ENCODE results near the gene MORF4L1.
A peak's percentile ranks its signal among the peaks of the same experiment; 100 is the strongest.
"Not testable (repeated sequence)": the region's sequence is repeated elsewhere in the genome, so short reads cannot be mapped to it uniquely, and the experiment has no call there.

The MORF4L1 gene, protein sequence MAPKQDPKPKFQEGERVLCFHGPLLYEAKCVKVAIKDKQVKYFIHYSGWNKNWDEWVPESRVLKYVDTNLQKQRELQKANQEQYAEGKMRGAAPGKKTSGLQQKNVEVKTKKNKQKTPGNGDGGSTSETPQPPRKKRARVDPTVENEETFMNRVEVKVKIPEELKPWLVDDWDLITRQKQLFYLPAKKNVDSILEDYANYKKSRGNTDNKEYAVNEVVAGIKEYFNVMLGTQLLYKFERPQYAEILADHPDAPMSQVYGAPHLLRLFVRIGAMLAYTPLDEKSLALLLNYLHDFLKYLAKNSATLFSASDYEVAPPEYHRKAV

DNA sequence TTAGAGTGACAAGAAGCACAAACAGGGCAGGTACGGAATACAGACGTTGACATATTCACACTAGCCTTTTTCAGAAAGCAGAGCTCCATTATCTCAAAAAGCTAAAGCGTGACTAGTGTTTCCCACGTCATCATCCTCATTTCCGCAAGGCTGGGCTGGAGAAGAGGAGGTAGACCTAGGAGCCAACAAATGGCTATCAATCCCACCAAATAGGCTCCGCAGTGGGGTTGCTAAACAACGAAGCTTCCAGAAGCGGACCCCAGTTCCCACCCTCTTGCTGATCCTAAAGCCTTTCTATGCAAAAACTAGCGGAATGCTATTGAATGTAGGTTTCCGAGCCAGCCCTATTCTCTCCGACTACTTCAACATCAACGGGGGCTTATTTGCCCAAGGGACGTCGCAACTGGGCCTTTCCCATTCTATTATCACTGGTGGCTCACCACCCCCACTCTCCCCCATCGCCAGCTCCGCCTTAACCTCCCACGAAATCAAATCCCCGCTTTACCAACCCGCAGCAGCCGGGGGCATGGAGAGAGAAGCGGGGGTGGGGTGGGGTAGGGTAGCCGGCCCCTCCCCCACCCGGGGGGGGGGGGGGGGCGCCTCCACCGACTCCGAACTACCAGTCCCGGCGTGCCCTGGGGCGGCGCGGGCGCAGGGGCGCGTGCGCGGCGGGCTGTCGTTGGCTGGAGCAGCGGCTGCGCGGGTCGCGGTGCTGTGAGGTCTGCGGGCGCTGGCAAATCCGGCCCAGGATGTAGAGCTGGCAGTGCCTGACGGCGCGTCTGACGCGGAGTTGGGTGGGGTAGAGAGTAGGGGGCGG is at the start of gene MORF4L1:
Gene MORF4L1, plus strand, starts transcription at position 736 of the 817 bp plus-strand sequence. CDS start 128 bp downstream, outside the sequence.
- peak; percentile 93 for DNase-seq (ENCODE audit: low spot score)

DNA sequence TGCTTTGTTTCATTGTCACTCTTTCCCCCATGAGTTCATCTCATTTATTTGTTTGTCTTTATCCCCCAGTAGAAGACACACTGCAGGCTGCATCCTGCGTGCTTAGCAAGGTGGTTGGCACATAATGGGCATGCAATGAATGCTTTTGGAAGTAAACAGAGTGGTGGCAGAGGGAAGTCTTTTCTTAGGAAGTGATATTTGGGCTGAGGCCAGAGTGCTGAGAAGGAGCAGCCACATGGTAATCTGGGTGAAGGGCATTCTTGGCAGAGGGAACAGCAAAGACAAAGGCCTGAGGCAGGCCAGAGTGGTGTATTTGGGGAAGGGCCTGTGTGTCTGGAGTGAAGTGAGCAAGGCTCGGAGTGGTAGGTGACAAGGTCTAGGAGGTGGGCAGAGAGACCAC is 43.8 kb upstream of the MORF4L1 start:
- no peak for DNase-seq (ENCODE audit: low spot score)

GRCh38 chr15:78830514-78831228 is 42.0 kb upstream of the MORF4L1 start:
- DNase-seq (ENCODE audit: low spot score): no peak

DNA sequence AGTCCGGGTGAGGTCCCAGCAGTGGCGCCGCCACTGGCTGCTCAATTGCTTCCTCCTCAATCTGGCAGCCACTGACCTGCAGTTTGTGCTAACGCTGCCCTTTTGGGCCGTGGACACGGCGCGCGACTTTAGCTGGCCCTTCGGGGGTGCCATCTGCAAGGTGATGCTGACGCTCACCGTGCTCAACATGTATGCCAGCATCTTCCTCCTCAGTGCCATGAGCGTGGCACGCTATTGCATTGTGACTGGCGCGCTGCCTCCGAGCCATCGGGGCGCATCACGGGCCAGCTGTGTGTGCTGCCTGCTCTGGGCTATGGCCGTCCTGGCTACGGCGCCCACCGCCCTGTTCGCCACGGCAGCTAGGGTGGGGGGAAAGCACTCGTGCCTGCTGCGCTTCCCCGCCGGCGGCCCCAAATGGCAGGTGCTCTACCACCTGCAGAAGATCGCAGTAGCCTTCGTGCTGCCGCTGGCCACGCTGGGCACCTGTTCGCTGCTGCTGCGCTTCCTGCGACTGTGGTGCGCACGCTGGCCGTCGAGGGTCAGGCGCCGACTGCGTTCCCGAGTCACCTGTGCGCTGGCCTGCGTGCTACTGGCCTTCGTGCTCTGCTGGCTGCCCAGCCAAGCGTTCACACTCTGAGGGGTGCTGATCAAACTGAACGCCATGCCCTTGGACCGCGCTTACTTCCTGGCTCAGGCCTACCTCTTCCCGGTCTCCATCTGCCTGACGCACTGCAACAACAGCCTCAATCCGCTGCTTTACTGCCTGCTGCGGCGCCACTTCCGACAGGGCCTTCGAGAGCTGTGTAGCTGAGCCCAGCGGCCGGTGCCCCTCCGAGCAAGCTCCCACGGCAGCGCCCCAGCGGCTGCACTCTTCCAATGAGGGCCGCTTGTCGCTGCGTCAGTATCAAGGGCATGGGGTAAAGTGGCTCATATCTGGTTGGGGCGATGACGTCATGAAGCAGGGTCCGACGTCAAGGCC is 41.2 kb upstream of the MORF4L1 start:
- no peak for DNase-seq (ENCODE audit: low spot score)

DNA sequence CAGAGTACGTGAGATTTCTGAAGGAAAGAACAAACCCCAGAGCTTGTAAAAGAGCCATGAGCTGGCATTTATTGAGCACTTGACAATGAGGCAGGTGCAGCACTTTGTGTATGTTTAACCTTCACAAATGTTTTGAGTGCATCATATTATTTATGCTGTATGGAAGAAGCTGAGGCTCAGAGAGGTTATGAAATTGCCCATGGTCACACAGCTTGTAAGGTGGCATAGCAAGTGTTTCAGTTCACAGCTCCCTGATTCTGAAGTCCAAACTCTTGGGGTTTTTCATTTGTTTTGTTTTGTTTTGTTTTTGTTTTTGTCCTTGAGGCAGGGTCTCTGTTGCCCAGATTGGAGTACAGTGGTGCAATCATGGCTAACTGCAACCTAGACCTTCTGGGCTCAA is 36.4 kb upstream of the MORF4L1 start:
- DNase-seq (ENCODE audit: low spot score): no peak

DNA sequence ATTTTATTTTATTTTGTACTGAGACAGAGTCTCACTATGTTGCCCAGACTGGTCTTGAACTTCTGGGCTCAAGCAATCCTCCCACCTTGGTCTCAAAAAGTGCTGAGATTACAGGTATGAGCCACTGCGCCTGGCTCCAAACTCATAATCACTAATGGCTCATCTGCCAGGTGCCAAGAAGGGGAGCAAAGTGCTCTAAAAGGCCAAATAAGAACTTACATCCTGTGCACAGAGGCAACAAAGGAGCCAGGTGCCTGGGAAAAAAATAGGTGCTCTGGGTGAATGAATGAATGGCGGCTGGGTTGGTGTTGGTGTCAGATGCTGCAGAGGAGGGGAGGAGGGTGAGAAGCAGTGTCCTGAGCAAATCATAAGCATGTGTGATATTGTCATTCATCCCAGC is 35.6 kb upstream of the MORF4L1 start:
- no peak for DNase-seq (ENCODE audit: low spot score)

- no peak for DNase-seq (ENCODE audit: low spot score)
Observed at GRCh38 chr15:78837543-78837942, 35.1 kb upstream of the MORF4L1 start.

DNA sequence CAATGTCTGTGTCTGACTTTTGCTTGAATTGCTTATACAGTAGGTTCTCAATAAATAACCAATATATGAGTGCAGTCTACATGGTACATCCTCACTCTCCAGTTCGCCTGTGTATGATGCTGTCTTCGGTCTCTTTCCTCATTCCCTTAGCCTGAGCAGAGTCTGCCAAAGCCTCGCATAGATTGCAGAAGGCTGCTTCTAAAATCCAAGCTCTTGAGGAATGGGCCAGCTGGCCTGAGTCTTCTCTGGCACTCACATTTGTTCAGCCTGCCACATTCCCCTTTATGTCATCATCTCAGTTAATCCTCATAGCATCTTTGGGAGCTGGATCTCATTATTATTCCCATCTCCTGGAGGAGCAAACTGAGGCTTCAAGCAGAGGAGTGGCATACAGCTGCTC is 34.2 kb upstream of the MORF4L1 start:
- DNase-seq (ENCODE audit: low spot score): peak; percentile 64

DNA sequence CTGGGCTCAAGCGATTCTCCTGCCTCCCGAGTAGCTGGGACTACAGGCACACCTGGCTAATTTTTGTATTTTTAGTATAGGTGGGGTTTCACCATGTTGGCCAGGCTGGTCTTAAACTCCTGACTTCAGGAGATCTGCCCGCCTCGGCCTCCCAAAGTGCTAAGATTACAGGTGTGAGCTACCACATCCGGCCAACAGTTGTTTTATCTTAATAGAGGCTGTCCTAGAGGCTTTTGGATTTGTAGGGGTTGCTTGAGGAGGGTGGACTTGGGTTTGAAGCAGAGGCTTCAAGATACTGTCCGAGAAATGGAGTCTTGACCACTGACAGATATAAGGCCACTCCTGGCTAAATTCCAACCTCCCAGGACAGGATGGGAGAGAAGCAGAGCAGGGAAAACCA is 33.5 kb upstream of the MORF4L1 start:
- not testable (repeated sequence) for DNase-seq (ENCODE audit: low spot score)

- DNase-seq (ENCODE audit: low spot score): no peak
Observed at GRCh38 chr15:78840661-78841375, 31.9 kb upstream of the MORF4L1 start.

GRCh38 chr15:78841376-78841706 is 31.3 kb upstream of the MORF4L1 start:
- no peak for DNase-seq (ENCODE audit: low spot score)

- no peak for DNase-seq (ENCODE audit: low spot score)
Observed at GRCh38 chr15:78841891-78842290, 30.8 kb upstream of the MORF4L1 start.

DNA sequence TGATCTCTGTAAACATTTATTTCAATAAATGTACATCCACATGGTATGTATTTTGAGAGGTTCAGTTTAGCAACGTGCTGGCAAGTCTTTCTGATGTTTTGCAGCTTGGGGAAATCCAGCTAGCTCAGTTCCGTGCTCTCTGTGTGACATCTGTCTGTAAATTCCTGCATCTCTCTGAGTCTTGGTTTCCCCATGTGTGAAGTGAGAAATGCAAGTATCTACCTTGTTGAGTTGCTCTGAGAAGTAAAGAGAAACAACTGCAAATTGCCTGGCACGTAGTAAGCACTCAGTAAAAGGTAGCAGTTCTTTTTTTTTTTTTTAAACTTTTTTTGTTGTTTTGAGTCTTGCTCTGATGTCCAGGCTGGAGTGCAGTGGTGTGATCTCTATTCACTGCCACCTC is 30.2 kb upstream of the MORF4L1 start:
- no peak for DNase-seq (ENCODE audit: low spot score)

- not testable (repeated sequence) for DNase-seq (ENCODE audit: low spot score)
Observed at GRCh38 chr15:78846906-78847305, 25.8 kb upstream of the MORF4L1 start.

GRCh38 chr15:78847387-78847906 is 25.2 kb upstream of the MORF4L1 start:
- DNase-seq (ENCODE audit: low spot score): not testable (repeated sequence)

DNA sequence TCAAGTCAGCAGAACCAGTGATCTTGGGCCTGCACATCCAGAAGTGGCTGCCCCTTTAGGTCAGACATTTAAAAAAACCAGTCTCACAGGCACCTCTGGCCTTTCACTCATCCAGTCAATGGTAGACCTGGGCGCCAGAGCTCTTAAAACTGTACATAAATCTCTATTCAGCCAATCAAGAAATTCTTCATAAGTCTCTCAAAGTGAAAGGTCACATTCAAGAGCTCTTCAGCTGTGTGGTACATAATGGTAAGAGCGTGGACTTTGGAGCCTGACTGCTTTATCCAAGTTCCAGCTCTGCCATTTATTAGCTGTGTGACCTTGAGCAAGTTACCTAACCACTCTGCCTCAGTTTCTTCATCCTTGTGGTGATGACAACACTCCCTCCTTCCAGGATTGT is 22.3 kb upstream of the MORF4L1 start:
- DNase-seq (ENCODE audit: low spot score): no peak

DNA sequence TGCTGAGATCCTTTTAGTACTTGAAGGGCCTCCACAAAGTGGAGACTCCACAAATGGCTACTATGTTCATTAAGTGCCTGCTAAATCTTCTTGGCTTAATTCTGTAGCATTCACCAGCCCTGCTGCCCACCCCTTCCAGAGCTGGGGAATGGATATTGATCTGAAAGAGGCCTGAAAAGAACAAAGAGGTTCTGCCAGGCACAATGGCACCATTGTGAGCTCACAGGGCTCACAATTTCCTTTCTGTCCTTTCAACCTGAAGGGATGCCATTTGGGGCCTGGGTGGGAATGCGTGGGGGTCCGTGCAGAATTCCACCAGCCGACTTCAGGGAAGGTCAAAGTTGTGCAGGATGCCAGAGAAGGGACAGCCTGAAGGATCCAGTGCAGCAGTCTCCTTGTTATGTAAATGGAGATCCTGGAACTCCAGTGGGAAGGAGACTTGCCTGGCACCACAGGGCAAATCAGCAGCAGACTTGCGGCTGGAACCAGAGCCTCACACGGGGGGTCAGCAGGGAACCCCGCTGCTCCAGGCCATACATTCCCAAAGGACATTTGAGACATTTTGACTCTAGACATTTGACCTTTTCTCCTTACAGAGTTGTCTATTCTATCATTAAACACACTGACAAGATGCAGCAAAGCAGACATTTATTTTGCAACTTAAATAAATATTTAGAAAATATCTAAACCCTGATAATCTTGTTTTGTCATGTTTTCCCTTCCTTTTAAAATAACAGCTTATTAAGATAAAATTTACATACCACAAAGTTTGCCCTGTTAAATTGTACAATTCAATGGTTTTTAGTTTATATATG is 21.5 kb upstream of the MORF4L1 start:
- no peak for DNase-seq (ENCODE audit: low spot score)

- no peak for DNase-seq (ENCODE audit: low spot score)
Observed at GRCh38 chr15:78853500-78853899, 19.2 kb upstream of the MORF4L1 start.

DNA sequence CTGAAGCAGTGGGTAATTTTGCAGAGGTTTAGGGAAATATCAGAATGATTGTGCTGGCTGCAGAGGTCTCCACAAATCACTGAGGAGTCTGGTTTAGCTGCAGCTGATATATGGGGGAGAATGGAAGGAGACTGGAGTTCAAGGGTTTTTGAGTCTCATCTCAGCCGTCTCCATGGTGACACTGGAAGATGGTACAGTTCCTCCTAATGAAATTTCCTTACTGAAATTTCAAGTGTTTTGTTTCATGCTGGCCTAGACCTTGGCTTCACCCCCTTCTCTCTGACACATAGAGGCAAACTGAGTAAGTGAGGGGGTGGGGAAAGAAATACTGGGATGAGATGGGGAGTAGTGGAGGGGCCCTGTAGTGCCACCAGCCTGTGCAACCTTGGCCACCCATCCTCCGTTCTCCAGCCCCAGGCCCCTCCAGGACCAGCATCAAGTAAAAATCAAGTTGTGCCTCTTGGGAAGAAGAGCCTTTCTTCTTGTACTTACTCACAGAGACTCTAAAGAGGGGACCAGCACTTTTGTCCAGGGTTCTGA is 17.8 kb upstream of the MORF4L1 start:
- no peak for DNase-seq (ENCODE audit: low spot score)

- no peak for DNase-seq (ENCODE audit: low spot score)
Observed at GRCh38 chr15:78855746-78856145, 16.9 kb upstream of the MORF4L1 start.

Data from cerebellar cortex (tissue), 1 donor.